GM19452 (cell line): ENCODE results near the gene BAD.

ENCODE experiments used
- ATAC-seq: cut with Tn5 transposase; IDR thresholded peaks from one replicate; pipeline ENCODE4 v1.9.1; 2021; ENCODE audit not compliant: unreplicated experiment

The BAD gene

DNA sequence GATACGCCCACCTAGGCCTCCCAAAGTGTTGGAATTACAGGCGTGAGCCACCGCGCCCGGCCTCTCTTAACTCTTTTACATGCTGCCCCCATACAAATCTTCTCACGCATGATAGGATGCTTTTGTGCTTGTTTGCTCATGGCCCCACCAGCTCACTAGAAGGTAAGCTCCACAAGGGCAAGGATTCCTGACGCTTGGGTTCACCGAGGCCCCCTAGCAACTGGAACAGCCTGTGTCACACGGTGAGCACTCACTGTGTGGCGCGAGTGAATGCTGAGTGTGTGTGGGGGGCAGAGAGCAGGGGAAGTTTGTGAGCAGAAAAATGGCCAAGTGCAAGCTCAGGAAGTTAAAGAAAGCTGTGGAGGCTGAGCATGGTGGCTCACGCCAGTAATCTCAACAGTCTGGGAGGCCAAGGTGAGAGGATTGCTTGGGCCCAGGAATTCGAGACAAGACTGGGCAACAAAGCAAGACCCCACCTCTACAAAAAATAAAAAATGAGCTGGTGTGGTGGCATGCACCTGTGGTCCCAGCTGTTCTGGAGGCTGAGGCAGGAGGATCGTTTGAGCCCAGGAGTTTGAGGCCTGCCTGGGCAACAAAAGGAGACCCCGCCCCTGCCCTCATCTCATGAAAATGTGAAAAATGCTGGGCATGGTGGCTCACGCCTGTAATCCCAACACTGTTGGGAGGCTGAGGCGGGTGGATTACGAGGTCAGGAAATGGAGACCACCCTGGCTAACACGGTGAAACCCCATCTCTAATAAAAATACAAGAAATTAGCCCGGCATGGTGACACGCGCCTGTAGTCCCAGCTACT, 2.3 kb downstream of the BAD start:
- ATAC-seq = no peak

DNA sequence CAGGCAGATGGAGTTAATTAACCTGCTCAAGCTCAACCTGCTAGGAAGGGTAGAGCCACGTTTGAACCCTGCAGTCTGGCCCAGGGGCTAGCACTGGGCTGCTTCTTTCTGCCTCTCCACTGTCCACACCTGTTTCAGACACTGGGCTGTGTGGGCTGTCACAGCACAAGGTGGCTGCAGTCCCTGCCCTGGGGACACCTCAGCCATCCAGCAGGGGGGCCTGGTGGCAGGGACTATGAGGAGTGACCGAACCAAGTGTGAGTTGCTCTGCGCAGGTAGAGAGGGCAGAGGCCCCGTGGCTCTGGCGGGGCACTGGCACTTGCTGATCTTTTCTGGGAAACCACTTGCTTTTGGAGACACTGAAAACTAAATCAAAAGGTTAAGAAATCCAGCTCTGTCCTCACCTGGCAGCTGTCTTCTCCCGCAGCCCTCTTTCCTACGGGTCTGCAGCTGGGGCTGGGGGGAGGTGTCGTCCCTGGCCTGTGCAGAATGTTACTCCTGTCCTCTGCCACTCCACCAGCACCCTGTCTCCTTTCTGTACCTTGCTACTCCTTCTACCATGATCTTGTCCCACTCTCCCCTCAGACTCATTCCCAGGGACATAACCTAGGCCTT, 5.8 kb downstream of the BAD start:
- ATAC-seq = no peak

DNA sequence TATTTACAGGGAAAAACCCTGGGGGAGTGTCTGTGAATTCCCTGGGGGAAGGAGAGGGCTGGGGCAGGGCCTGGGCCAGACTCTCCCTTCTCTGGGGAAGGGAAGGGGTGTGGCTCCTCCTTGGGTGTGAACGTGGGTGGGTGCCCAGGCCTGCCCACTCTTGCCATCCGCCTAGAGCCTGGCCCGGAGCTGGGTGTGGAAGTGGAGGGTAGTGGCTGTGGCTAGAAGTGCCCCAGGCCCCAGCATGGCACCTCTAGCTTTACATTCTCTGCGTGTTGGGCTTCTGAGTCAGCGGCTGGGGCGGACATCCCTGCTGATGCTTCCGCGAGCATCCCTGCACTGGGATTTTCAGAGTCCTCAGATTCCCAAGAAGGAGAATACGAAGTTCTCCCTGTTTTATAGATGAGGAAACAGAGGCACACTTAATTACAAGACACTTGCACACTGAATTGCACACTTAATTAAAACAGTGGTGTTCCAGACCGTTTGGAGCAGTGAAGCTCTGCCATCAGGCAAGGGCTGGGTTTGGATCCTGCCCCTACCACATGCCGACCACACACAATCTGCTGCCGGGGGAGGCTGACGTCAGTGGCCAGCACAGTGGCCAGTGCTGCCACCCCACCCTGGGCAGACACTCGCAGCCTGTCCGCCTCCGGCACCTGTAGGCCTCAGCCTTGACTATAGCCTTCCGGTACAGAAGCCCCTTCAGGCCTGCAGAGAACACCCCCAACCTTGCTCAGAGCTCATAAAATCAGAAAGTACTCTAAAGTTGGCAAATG, 7.6 kb downstream of the BAD start:
- ATAC-seq = no peak

DNA sequence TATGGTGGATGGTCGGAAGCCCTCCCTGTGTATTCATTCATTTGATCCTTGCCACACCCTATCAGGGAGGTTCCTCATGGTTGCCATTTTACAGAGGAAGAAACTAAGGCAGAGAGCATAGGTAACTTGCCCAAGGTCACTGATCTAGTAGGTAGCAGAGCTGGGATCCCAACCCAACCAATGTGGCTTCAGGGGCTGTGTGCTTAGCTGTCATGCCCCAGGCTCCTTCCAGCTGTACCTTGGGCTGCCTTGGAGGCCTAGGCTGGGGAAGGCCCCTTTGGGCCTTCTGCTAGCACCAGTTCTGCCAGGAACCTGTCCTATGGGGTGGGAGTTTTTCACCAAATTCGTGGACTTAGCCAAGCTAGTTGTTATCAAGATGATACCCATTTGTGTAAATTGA, 8.6 kb downstream of the BAD start:
- ATAC-seq = no peak

DNA sequence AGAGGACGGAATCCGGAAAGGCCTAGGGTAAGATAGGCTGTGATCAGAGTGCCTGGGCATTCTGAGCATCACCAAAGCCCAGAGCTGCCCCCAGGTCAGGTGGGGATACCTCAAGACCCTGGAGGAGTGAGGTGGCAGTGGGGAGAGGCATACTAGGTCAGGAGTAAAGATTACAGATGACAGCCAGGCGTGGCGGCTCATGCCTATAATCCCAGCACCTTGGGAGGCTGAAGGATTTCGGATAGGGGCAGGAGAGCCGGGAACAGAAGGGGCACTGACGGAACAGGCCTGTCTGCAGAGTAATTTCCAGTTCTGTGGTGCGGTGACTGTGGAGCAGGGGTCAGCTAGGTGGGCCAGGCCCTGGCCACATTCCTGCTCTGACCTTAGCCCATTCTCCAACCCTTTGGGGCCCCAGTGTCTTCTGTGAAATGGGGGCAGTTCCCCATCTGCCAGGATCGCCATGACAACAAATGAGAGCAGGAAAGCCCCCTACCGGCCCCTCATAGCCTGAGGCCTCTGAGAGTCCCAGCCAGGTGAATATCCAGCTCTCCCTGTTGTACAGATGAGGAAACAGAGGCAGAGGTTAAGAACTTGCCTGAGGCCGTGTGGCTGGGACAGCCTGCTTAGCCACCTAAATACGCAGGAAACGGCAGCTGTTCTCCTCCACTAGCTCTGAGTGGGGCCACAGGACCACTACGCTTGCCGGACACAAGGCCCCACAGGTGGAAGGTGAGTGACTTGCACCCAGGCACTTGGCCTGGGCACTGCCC, 9.2 kb downstream of the BAD start:
- ATAC-seq = no peak

DNA sequence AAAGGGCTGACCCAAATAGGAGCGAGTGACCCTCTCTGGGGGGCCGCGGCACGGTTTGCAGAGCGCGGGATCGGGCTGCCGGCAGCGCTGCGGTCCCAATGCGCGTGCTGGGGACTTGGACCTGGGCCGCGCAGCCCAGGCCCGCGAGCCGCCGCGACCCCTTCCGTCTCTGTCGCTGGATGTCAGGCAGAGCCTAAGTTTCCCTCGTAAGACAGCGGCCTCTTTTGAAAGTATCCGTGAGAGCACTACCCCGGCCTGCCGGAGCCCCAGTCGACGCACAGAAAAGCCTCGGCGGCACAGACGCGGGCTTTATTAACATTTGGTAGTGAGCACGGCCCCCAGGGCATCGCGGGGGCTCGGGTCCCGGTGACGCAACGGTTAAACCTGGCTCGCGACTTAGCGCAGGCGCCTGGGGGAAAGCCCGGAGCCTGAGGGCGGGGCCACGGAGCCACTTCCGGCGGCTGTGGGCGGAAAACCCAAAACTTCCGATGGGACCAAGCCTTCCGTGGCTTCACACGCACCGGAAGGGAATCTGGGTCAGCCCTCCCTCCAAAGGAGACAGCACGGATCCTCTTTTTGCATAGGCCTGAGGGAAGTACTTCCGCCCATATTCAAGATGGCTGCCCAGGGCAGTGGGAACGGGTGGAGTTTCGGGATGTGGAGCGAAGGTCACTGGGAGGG, 14.8 kb downstream of the BAD start:
- peak; percentile 64 for ATAC-seq

DNA sequence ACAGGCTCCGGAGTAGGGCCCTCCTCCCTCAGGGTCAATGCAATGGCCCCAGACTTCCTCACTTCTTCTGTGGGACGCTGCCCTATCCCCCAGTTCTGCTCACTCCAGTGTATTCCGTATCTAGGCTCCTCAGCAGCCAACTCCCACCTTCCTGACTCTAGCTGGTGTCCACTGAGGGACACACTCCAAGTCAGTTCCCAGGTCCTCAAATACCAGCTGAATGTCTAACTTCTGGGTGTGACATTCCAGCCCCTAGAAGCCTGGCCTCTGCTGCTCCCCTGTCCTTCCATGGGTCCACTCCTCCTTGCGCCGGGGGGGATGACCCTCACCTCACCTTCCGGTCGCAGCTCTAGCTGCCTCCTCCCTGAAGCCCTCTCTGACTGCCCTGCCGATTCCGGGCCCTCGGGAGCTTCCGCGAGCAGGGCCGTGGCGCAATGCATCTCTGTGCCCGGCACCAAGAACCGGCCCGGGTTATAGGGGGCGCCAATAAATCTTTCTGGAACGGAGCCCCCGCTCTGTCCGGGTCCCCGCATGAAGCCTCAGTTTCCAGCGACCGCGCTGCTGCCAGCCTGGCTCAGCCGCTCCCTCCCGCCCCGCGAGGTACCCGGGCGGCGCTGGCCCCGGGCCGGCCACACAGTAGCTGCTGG, 15.4 kb downstream of the BAD start:
- no peak for ATAC-seq

DNA sequence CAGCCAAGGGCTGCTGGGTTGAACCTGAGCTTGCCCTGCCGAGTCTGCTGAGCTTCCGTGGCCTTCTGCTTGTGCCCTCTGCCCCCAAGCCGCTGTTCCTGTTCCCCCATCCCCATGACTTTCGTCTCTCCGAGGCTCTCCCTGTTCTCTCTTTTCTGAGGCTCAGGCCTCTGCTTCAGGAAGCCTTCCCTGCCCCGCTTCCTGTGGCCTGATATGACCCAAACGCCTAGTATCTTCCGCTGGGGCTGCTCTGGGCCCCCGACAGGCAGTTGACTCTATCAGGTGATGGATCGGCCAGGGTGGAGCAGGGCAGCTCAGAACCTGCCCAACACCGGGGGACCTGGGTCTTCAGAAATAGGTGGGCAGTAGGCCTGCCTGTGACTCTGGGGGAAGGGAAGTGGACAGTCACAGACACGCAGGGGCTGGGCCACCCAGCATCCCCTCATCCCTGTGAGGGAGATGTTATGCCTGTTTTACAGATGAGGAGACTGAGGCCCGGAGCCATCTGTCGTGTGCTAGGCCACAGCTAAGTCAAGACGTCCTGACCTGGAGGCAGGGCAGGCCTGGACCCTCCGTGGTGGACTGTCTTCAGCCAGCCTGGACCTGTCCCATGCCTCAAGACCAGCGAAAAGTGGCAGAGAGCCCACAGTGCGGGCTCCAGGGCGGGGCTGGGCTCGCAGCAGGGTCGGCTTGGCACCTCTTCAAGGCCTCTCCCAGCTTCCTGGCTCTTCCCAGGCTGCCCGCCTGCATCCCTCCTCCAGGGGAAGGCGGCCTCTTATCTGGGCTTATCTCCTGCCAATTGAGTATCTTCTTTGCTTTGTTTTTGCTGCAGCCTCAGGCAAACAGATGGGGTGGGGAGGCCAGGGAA, 16.2 kb downstream of the BAD start:
- ATAC-seq = no peak

DNA sequence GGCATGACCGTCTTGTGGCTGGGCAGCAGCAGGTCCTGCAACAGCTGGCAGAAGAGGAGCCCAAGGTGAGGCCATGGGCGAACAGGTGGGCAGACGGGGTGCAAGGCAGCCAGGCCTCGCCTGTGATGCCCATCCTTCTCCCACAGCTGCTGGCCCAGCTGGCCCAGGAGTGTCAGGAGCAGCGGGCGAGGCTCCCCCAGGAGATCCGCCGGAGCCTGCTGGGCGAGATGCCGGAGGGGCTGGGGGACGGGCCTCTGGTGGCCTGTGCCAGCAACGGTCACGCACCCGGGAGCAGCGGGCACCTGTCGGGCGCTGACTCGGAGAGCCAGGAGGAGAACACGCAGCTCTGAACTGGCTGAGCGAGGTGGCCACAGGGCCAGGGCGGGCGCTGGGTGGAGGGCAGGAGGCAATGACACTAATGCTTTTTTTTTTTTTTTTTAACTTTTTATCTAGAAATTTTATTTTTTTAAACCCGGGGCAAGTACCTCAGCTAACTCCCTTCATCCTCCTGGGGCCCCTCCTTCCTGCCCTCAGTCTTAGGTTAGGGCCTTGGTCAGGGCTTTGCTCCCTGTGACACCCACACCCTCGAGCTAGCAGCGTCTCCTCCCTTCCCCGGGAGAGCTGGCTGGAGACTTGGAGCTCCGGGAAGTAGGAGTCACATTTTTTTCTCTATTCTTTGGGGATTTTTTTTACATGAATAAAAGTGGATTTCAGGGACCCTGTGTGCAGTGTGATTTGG, 17.1 kb downstream of the BAD start:
- ATAC-seq = no peak

DNA sequence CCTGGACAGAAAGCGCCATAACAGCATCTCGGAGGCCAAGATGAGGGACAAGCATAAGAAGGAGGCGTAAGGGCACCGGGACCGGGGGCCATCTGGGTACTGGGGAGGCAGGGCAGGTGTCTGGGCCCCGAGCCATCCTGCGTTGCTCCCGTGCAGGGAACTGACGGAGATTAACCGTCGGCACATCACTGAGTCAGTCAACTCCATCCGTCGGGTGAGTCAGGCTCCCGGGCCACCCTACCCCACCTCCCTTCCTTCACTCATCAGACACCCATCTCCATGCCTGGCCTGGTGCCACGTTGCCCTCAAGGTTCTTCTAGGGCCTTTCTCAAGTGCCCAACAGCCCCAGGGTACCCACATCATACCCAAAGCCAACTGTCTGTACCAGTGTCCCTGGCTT, 18.1 kb downstream of the BAD start:
- ATAC-seq = no peak

DNA sequence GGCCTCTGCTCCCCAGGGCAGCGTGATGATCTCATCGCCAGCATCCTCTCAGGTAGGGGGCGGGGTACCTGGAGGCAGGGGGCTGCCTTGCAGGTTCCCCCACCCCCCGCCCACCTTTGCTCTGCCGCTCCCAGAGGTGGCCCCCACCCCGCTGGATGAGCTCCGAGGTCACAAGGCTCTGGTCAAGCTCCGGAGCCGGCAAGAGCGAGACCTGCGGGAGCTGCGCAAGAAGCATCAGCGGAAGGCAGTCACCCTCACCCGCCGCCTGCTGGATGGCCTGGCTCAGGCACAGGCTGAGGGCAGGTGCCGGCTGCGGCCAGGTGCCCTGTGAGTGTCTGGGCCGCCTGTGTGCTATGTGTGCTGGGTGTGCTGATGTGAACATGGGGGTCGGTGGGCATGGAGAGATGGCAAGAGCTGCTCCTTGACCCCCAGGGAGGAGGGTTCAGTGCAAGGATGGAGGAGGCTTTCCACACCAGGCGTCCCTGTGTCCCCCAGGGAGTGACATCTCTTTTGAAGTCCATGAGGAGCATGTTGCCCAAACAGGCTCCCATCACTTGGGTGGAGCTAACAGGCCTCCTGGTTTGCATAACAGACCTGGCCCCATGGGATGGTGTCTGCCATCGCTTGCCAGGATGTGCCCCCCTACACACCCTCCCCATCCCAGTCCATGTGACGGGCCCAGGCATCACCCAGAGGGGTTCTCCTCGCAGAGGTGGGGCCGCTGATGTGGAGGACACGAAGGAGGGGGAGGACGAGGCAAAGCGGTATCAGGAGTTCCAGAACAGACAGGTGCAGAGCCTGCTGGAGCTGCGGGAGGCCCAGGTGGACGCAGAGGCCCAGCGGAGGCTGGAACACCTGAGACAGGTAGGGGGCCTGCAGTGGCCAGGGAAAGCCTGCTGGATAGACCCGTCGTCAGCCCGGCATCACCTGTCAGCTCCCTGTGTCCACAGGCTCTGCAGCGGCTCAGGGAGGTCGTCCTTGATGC, 19.0 kb downstream of the BAD start:
- ATAC-seq = no peak

DNA sequence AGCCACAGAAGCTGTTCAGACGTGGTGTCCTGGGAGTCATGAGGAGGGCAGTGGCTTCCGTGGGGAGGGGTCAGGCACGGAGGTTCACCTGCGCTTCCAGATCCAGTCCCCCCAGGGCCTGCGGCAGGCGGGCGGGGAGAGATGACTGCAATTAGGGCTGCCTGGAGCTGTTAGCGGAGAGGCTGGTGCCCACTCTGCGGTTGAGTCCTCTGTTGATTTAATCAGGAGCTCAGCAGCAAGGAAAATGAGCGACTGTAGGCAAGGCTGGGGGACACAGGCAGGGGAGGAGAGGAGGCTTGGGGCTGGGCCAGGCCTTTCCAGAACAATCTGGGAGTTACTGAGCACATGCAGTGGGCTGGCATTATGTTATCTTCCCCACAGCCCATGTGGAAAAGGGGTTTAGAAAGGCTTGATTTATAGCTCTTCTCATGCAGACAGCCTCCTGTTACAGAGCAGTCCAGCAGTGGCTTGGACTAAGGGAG, 20.1 kb downstream of the BAD start:
- no peak for ATAC-seq

DNA sequence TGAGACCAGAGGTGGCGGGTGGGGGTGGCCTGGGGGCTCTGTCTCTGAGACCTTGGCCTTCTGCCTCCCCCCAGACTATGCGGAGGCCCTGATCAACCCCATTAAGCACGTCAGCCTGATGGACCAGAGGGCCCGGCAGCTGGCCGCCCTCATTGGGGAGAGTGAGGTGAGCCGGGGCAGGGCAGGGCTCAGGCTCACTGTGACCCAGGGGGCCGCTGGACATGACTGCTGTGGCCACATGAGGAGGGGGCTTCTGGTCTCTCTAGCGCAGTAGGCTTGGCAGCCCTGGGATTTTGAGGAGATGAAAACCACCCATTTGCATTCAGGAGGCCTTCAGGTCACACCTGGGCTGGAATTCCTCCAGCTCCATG, 20.5 kb downstream of the BAD start:
- ATAC-seq = no peak

DNA sequence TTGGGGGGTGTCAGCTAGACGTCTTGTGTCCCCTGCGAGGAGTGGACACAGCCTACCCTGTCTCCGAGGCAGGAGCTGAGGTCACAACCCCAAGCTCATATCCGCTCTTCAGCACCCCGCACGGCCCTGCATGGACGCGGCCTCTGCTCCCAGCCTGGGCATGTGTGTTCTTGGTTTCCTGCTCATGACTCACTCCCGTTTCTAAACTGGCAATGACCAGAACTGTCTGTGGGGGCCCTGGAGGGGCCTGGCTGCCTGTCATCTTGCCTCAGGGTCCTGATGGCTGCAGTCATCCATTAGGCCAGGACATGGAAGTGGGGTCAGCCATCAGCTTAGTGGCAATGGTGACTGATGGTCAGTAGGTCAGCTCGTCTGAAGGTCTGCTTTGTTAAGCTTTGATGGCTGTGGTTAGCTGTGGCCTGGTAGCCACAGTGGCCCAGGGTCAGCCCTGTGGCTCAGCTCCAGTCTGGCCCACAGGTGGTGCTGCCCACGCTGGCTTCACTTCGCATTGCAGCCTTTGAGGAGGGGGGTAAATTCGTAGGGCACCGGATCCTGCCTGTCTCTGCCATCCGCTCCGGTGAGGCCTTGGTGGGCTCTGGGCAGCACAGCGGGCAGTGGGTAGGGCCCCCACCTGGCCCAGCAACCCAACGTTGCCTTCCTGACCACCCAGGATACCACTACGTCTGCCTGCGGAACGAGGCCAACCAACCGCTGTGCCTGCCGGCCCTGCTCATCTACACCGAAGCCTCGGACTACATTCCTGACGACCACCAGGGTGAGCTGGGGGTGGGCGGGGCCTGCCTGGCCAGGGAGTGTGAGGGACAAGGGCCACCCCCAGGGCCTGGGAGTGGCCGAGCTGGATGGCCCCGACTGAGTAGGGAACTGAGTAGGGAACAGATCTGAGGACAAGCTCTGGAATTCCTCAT, 21.2 kb downstream of the BAD start:
- no peak for ATAC-seq

DNA sequence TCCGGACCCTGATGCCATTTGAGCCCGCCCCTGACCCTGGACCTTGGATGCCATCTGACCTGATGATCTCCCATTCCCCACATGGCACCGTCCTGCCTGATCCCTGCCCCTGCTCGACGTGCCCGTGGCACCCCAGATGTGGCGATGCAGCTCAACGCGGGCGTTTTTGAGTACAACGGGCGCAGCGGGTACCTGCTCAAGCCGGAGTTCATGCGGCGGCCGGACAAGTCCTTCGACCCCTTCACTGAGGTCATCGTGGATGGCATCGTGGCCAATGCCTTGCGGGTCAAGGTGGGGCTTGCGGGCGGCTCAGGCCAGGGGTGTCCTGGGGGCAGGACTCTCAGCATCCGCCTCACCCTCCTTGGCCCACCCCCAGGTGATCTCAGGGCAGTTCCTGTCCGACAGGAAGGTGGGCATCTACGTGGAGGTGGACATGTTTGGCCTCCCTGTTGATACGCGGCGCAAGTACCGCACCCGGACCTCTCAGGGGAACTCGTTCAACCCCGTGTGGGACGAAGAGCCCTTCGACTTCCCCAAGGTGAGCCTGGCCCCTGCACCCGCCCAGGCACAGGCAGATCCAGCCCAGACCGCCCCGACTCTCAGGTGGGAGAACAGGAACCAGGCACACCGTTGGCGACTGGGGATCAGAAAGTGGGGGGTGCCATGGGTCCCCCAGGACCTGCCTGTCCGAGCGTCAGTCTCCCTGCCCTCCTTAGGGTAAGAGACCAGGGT, 22.0 kb downstream of the BAD start:
- no peak for ATAC-seq
